GM04504 (cell line): Measurements from ENCODE around the gene PIK3R5.
A peak's percentile ranks its signal among the peaks of the same experiment; 100 is the strongest.
"Not testable (repeated sequence)": the region's sequence is repeated elsewhere in the genome, so short reads cannot be mapped to it uniquely, and the experiment has no call there.

Experiments
- DNase-seq: peaks from one replicate; pipeline ENCODE4 v3.0.0-alpha.2; 2012; ENCODE audit warnings: low read depth

Gene PIK3R5, protein sequence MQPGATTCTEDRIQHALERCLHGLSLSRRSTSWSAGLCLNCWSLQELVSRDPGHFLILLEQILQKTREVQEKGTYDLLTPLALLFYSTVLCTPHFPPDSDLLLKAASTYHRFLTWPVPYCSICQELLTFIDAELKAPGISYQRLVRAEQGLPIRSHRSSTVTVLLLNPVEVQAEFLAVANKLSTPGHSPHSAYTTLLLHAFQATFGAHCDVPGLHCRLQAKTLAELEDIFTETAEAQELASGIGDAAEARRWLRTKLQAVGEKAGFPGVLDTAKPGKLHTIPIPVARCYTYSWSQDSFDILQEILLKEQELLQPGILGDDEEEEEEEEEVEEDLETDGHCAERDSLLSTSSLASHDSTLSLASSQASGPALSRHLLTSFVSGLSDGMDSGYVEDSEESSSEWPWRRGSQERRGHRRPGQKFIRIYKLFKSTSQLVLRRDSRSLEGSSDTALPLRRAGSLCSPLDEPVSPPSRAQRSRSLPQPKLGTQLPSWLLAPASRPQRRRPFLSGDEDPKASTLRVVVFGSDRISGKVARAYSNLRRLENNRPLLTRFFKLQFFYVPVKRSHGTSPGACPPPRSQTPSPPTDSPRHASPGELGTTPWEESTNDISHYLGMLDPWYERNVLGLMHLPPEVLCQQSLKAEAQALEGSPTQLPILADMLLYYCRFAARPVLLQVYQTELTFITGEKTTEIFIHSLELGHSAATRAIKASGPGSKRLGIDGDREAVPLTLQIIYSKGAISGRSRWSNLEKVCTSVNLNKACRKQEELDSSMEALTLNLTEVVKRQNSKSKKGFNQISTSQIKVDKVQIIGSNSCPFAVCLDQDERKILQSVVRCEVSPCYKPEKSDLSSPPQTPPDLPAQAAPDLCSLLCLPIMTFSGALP

DNA sequence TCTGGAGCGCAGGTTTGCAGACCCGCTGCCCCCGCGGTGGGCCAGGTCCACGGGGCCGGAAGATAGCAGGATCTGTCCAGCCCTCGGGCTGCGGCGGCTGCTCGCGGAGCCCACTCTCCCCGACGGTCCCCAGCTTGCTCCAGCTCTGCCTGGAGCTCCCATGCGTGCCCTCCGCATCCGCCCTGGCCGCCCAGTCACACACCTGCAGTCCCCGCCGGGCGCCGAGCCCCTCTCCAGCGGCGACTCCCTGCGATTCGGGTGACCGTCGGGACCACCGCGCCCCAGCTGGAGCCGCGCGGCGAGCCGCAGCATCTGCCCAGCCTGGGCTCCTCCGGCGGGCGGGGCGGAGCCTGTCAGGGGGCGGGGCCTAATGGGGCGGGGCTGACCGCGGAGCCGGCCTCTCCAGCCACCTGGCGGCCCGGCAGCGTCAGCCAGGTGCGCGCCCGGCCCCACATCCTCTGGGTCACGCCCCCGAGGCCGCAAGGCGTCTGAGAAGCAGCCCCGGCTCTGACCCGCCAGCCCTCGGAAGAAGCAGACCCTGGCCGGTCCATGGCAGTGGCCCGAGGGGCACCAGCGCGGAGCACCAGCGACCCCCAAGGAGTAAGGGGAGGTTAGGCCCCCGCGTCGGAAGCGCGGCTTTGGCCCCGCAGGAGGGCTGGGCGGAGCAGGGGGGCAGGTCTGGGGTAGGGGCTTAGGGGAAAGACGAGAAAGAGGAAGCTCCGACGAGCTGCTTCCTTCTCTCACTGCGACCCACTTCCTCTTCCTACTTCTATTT is at the start of gene PIK3R5:
Gene PIK3R5 (minus strand): TSS at position 314 of the 775 bp plus-strand sequence. CDS start 54,213 bp downstream, outside the sequence.
- no peak for DNase-seq

DNA sequence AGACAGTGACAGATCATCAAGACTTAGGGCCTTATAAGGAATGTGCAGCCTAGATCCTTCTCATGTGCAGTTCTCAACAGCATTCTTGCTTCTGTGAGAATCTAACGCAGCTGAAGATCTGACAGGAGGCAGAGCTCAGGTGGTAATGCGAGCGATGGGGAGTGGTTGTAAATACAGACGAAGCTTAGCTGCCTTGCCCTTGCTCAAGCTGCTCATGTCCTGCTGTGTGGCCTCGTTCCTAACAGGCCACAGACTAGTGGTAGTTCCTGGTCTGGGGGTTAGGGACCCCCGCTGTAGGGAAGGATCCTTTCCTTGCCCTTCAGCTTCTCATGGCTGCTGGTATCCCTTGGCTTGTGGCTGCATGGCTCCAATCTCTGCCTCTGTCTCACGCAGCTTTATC is 45.5 kb upstream of the PIK3R5 start:
- DNase-seq: no peak

DNA sequence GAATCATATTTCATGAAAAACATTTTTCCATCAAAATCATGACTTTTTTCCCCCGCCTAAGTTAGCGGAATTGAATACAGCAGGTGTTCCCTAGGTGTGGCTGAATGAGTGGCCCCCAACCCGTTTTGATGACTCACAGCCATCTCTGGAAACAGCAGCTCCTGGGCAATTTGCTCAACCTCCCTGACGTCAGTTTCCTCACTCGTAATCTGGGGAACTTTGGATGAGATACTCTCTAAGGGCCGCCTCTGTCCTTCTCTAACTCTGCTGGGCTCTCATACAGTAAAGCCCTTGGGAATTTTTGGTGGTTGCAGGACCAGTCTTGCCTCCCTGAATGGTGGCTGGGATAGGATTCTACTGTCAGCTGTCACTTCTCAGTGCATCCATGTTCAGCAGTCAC is 44.2 kb upstream of the PIK3R5 start:
- no peak for DNase-seq

DNA sequence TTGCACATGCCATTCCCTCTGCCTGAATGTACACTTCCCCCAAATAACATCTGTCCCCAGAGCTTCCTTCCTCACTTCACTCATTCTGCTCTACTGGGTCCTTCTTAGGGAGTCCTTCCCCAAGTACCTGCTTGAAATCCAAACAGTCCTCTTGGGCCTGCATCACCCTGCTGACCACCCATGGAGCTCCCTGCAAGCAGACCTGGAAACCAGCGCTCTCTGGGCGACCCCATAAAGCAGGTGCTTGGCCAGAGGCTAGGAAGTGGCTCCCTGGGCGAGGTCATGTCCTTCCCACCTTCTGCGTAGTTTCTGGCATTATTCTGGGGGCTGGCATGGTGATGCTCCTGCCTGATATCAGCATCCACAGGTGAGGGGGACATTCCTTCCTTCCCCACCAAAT is 43.6 kb upstream of the PIK3R5 start:
- no peak for DNase-seq

DNA sequence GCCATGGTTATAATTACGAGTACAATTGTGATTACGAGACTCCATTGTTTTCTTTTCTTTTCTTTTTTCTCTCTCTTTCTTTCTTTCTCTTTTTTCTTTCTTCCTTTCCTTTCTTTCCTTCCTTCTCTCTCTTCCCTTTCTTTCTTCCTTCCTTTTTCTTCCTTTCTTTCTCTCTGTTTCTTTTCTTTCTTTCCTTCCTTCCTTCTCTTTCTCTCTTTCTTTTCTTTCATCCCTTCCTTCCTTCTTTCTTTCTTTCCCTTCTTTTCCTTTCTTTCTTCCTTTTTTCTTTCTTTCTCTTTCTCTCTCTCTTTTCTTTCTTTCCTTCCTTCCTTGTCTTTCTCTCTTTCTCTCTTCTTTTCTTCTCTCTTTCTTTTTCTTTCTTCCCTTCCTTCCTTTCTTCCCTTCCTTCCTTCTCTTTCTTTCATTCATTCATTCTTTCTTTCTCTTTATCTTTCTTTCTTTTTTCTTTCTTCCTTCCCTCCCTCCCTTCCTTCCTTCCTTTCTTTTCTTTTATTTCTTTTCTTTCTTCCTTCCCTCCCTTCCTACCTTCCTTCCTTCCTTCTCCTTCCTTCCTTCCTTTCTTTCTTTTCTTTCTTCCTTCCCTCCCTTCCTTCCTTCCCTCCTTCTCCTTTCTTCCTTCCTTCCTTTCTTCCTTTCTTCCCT is 41.7 kb upstream of the PIK3R5 start:
- no peak for DNase-seq

DNA sequence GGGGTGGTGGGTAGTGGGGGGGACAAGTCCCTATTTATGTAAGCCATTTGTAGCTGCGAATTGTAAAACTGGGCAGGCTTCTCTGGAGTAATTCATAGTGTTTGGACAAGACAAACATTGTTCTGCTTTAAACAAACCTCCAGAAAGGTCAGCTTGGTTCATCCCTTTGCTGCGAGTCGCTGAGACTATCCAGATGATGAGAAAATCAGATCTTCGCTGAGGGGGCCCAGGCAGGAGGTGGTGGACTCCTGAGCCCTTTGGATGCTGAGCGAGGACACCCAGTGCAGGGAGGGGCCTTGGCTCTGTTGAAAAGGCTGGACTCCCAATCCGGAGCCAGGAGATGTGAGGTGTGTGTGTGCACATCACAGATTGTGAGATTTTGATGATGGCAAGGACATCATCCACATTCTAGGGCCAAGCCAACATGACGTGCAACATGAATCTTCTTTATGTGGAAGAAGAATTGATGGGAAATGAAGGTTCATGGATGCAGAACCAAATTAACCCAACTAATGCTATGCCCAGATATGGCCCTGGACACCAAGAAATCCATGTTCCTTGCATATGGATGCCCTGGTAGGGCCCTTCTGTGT is 40.8 kb upstream of the PIK3R5 start:
- DNase-seq: no peak

DNA sequence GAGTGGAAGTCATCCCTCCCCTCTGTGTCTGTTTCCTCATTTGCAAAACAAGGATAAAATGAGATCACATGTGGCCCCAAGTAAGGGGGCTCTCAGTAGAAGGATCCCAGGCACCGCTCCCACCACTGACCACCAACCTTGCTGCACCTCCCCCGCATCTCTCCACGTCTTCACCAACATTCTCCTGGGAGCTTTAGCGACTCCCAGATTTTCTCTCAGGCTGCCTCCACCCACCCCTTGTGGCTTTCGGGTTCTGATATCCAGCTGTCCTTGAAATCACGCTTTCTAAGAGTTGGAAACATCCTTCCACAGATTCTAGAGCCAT is 39.4 kb upstream of the PIK3R5 start:
- DNase-seq: no peak

DNA sequence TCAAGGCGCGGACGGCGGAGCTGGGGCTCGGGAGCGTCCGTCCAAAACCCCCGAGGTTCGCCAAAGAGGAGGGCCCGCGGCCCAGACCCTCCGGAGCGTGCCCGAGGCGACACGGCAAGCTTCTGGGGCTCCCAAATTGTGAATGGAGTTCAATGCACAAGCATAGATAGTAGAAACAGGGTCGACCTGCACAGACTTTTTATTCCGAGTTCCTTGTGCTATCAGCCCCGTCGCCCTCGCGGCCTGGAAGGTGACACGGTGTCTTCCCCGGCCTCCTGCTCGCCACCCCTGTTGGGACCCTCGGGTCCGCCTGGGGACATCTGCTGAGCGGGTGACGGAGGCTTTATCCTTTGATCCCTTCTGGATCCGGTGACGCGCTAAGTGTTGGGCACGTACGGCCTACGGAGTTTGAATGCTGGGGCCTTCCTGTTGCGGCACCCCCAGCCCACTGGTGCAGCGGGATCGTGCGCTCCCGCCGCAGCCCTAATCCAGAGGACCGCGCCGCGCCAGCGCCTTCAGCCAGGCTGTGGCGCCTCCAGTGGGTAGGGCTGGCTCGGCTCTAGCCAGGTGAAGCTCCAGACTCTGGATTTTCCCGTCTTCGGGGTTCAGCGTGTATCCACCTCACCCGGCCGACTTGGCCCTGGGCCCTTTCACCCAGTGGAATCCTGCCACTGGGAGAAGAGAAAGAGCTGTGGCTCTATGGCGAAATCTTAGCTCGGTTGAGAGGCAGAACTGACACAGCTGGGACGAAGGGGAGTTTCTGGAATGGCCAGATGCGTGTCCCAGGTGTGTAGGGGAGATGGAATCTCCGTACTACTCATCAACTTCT is 38.8 kb upstream of the PIK3R5 start:
- no peak for DNase-seq

DNA sequence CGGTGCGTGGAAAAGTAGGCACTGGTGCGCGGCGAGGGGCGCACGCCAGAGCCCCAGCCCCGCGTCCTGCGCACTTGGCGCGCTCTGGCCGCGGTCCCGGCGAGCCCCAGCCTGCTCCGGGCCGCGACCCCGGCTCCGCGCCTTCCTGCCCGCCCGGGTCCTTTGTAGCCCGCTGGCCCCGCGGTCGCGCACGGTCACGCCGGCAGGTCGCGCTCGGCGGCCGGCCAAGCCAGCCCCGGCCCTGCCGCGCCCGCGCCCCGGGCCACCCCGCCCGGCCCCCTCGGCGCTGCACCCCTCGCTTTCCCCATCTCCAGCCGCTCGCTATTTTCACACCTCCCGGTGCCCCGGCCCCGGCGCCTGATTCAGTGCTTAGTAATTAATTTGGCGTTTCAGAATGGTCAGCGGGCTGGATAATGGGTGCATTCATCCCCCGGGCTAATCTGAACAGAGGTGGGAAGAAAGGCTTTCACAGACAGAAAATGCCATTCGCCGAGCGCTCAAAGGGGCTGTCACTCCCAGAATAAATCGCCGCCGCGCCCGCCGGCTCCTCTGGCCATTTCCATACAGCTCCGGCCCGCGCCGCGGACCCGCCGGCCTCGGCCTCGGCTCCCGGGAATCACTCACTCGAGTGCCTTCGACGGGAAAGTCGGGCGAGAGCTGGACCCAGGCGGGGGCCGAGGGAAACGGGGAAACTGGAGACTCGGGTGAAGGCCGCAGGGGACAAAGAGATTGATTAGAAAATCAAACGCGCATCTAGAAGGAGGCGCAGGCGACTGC is 38.0 kb upstream of the PIK3R5 start:
- DNase-seq: no peak

DNA sequence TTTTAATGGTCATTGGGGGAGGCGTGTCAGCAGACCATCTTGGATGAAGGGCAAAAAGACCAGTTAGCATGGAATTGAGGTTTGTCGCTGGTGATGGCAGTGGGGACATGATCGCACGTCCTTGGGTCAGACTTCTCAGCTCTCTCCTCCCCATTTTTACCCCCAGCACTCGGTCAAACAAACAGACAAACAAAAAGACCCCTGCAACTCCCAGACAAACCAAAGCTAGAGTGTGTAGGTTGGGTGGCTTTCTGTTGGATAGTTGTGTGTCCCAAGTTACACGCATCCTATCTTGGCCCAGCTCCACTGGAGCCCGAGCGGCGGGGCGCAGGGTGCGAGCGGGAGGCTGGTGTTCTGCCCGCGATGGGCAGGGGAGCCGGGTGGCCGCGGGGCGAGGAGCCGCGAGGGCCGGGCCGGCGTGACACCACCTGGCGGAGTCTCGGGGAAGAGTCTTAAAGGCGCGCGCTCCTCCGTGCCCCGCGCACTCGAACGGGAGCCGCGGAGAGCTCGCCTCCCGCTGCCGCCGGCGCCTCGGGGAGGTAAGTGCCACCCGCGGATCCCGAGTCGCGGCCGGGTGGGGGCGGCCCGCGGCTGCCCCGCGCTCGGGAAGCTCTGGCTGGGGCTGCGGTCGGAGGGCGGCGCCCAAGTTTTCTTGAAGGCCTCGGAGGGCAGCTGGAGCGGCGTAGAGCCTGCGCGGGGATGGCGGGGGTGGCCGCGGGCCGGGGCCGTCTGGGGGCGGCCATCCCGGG is 37.3 kb upstream of the PIK3R5 start:
- no peak for DNase-seq

DNA sequence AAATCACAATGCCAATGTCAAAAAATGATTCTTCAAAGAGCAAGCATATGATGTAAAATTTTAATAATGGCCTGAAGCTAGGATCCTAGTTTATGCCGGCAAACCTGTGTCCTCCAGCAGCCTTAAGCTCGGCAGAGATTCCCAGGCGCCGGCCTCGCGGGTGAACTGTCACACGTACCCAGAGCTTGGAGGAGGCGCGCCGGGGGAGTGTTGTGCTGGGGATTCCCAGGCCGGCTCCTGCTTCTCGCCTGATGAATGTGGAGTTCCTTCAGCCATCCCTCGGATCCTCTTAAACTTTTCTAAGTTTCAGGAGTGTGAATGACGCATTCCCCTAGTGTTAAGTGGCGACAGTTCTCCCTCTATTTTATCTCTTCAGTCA is 36.7 kb upstream of the PIK3R5 start:
- no peak for DNase-seq

DNA sequence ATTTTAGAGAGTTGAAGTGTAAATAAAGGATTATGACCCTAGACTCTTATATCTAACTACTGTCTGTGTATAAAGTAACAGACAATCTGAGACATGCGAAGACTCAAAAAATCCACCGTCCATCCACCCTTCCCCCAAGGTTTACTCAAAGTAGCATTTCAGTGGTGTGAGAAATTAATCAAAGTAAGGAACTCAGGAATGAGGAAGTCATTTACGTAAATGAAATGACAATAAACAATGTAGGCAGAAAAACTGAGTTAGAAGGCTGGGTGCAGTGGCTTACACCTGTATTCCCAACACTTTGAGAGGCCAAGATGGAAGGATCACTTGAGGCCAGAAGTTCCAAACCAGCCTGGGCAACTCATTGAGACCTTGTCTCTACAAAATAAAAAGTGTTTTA is 36.1 kb upstream of the PIK3R5 start:
- no peak for DNase-seq

DNA sequence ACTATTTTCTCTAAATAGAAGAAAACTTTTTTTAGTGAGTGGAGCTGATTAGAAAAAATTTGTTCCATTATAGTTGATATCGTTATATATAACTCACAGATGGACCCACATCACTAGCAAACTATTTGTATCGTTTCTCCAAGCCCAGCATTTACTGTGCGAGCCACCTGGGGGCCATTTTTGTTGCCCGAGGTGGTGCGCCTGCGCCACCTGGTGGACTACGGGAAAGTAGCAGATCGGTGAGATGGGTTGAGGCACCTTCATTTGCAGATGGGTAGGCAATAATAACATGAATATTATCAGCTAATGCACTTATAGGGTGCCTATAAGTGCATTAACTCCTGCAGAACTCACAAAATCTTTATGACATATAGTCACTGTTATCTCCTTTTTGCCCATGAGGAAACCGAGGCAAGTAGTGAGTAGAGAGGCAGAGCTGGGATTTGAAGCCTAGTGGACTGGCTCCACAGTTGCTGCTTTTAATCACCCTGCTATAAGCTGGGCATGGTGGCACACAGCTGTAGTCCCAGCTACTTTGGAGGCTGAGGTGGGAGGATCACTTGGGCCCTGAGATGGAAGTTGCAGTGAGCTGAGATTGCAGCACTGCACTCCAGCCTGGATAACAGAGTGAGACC is 32.6 kb upstream of the PIK3R5 start:
- DNase-seq: no peak

DNA sequence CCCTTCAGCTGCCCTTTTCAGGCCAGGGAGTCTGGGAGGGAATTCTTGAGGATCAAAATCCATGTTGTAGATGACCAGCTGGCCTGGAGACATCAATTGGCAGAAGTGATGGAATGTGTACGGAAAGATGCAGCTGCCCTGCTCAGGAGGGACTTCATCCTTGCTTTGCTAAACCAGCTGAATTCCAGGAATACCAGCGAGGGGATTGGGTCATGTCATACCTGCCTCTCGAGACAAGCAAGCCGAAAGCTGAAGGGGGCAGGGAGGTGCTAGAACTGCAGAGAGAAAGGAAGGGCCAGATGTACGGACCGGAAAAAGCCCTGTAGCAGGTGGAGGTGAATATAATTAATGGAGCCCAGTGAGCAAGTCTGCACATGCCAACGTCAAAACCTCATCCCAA is 30.2 kb upstream of the PIK3R5 start:
- no peak for DNase-seq

DNA sequence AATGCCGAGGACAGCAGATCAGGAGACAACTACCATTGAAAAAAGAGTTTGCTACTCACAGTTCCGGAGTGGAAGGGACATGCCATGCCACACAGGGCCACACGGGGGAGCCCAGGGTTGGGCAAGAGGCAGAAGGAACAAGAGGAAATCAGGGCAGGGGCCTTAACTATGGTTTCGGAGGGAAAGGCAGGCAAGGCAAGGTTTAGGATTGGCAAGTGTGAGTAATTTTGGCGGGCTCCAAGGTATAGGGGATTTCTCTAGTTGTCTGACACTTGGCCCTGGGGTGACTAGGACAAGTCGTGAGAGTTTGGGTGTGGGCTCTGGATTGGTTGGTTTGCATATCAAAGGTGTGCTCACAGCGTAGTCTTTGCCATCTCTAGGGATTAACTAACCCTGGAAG is 28.8 kb upstream of the PIK3R5 start:
- DNase-seq: peak; percentile 4

DNA sequence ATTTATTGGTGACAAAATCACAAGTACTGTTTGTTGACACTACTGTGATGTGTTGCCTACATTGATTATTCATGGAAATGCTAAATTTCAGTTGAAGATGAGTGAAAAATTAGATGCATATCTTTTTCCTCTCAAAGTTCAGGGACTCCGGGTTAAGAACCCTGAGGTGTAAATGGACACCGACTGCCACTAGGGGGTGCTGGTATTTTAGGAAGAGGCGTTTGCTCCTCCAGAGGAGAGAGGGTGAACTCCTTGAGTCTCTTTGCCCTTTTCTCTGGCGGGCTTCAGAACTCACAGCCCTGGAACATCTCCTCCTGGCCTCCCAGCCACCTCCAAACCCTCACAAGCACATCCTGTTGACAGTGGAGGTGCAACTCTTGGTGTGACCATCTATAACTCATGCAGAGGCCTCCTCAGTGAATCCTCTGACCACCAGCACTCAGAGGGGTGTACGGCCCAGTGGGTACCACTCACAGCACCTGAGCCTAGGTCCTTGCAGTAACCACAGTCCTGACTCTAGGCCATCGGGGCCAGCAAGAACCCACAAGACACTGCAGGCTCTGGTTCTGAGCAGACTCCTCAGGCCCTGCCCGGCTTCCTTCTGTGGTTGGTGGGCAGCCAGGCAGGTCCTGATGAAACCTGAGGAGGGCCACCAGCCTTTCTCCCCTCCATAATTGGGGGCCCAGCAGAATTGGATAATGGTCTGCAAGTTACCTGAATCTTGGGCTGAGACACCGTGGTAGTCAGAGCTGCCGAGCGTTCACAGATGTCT is 26.2 kb upstream of the PIK3R5 start:
- peak; percentile 30 for DNase-seq

DNA sequence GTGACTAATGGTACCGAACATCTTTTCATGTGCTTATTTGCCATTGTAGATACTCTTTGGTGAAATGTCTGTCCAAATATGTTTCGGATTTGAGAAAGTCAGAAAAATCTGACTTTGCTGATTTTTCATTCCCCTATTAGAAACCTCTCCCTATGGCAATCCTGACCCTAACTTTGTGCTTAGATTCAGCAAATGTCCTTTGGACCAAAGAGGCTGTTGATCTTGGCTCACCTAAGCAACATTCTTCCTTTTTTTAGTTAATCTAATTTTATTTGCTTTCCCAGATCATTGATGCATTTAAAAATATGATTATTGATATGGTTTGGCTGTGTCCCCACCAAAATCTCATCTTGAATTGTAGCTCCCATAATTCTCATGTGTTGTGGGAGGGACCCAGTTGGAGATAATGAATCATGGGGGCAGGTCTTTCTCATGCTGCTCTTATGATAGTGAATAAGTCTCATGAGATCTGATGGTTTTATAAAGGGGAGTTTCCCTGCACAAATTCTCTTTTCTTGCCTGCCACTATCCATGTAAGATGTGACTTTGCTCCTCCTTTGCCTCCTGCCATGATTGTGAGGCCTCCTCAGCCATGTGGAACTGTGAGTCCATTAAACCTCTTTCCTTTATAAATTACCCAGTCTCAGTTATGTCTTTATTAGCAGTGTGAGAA is 22.9 kb upstream of the PIK3R5 start:
- DNase-seq: not testable (repeated sequence)
